Stomach smooth muscle (tissue), 2 donors: Measurements from ENCODE around the gene SCFD2.

ENCODE experiments used
- H3K27ac ChIP-seq: one replicate; pipeline ENCODE4 v1.7.0; 2013; ENCODE audit warnings: mild to moderate bottlenecking, low read length, inconsistent platforms
- H3K27me3 ChIP-seq, 2 donors: one replicate each; pipeline ENCODE4 v1.7.0; 2013; ENCODE audit warnings: low read length in 2 of 2; ENCODE audit not compliant: insufficient read depth in 2 of 2, control insufficient read depth in 1 of 2
- H3K36me3 ChIP-seq, 2 donors: one replicate each; pipeline ENCODE4 v1.7.0; 2013; ENCODE audit warnings: low read length in 2 of 2; ENCODE audit not compliant: control insufficient read depth in 2 of 2, insufficient read depth in 2 of 2
- H3K4me1 ChIP-seq: one replicate; pipeline ENCODE4 v1.7.0; 2013; ENCODE audit warnings: low read length; ENCODE audit not compliant: control insufficient read depth, insufficient read depth
- H3K4me3 ChIP-seq, 2 donors: one replicate each; pipeline ENCODE4 v1.7.0; 2013; ENCODE audit warnings: low read length in 2 of 2
- H3K9ac ChIP-seq, 2 donors: one replicate each; pipeline ENCODE4 v1.7.0; 2013; ENCODE audit warnings: low read length in 2 of 2, mild to moderate bottlenecking in 1 of 2
- H3K9me3 ChIP-seq, 2 donors: one replicate each; pipeline ENCODE4 v1.7.0; 2013; ENCODE audit warnings: low read length in 2 of 2; ENCODE audit not compliant: control insufficient read depth in 2 of 2
- donor health status: healthy.
- donor health status: Pancreatic carcinoma.

SCFD2 gene

GRCh38 chr4:52860361-52860760, 505.5 kb downstream of the SCFD2 start:
- H3K27ac ChIP-seq = no peak overlapping the region
- H3K4me1 ChIP-seq = peaks cover 25% of the 10 kb centered on the region
- H3K9me3 ChIP-seq = peaks cover 0 to 4% of the 10 kb centered on the region in 2 donors
- no peaks in the 10 kb centered on the region for H3K36me3 ChIP-seq
- no peak overlapping the region for H3K4me3 ChIP-seq
- no peak overlapping the region for H3K9ac ChIP-seq
- H3K27me3 ChIP-seq = peaks cover 0 to 13% of the 10 kb centered on the region in 2 donors

DNA sequence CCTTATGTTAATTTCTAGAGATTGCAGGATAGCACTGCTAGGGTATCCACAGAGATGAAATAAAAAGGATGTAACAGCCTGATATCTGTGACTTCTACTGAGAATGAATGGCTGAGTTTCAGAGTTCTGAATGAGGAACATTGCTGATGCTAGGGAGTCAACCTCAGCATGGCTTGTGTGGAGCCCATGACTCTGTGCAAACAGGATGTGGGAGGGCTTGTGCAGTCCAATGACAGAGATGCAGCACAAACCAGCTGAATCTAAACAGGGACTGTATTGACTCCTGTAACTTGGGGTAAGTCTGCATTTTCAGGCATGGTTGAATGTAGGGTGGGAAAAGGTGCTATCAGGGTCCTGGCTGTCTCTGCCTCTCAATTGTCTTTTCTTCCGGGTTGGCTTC, 509.1 kb downstream of the SCFD2 start:
- Histone ChIP-seq H3K27me3 (no peaks in the 10 kb centered on the region), H3K36me3 (no peaks in the 10 kb centered on the region), H3K9ac (no peak overlapping the region), H3K9me3 (peaks cover 0 to 4% of the 10 kb centered on the region in 2 donors), H3K27ac (no peak overlapping the region), H3K4me3 (no peak overlapping the region), H3K4me1 (peaks cover 13% of the 10 kb centered on the region)

- Histone ChIP-seq H3K4me3 (no peak overlapping the region), H3K9me3 (peaks cover 0 to 4% of the 10 kb centered on the region in 2 donors), H3K36me3 (no peaks in the 10 kb centered on the region), H3K27me3 (no peaks in the 10 kb centered on the region), H3K4me1 (peaks cover 8% of the 10 kb centered on the region), H3K9ac (no peak overlapping the region), H3K27ac (no peak overlapping the region)
Measured at GRCh38 chr4:52853351-52853750, 512.5 kb downstream of the SCFD2 start.

DNA sequence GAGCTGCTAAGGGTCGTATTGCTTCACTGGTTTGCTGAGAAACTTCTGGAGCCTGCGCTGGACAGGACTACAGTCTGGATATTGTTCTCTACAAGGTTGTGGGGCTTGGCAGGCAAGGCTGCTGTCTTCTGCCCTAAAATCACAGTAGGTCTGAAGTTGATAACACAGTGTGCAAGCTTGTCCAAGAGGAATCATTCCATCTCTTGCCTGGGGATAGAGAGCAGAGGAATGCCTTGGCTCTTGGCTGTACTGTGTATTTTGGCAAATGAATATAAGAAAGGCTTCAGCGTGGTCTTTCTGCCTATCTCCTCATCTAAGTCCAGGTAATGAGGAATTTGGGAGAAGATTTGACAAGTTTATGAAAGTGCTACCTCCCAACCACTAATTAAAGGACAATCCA, 513.1 kb downstream of the SCFD2 start:
- H3K27ac ChIP-seq = no peak overlapping the region
- H3K4me3 ChIP-seq = peak overlapping the region in 1 of 2 donors; percentile 35
- H3K27me3 ChIP-seq = no peaks in the 10 kb centered on the region
- no peaks in the 10 kb centered on the region for H3K36me3 ChIP-seq
- no peaks in the 10 kb centered on the region for H3K9me3 ChIP-seq
- no peak overlapping the region for H3K9ac ChIP-seq
- peaks cover 8% of the 10 kb centered on the region for H3K4me1 ChIP-seq

GRCh38 chr4:52852041-52852440, 513.8 kb downstream of the SCFD2 start:
- Histone ChIP-seq H3K9me3 (no peaks in the 10 kb centered on the region), H3K4me1 (peaks cover 8% of the 10 kb centered on the region), H3K27me3 (no peaks in the 10 kb centered on the region), H3K4me3 (no peak overlapping the region), H3K9ac (no peak overlapping the region), H3K27ac (no peak overlapping the region), H3K36me3 (no peaks in the 10 kb centered on the region)

- peaks cover 8% of the 10 kb centered on the region for H3K4me1 ChIP-seq
- no peak overlapping the region for H3K9ac ChIP-seq
- no peaks in the 10 kb centered on the region for H3K9me3 ChIP-seq
- H3K27ac ChIP-seq = no peak overlapping the region
- no peaks in the 10 kb centered on the region for H3K27me3 ChIP-seq
- H3K4me3 ChIP-seq = no peak overlapping the region
- H3K36me3 ChIP-seq = no peaks in the 10 kb centered on the region
Measured at GRCh38 chr4:52850406-52851124, 515.3 kb downstream of the SCFD2 start.

DNA sequence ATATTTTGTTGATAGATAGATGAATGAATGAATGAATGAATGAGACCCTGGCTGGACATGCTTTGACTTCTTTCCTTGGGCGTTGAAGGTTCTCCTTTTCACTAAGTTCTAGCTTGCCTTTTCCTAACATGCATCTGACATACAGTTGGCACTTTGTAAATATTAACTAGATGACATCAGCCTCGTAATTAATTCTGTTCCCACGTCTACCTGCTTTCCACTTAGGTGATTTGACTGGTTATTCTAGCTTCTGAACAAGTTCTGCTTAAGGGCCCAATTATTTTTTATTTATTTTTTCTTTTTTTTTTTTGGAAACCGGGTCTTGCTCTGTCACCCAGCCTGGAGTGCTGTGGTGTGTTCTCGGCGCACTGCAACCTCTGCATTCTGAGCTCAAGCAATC, 517.6 kb downstream of the SCFD2 start:
- no peaks in the 10 kb centered on the region for H3K9me3 ChIP-seq
- H3K27me3 ChIP-seq = no peaks in the 10 kb centered on the region
- H3K36me3 ChIP-seq = no peaks in the 10 kb centered on the region
- no peak overlapping the region for H3K4me3 ChIP-seq
- H3K9ac ChIP-seq = no peak overlapping the region
- no peak overlapping the region for H3K27ac ChIP-seq
- peaks cover 6% of the 10 kb centered on the region for H3K4me1 ChIP-seq

- no peaks in the 10 kb centered on the region for H3K36me3 ChIP-seq
- H3K27me3 ChIP-seq = no peaks in the 10 kb centered on the region
- H3K9ac ChIP-seq = no peak overlapping the region
- peaks cover 12% of the 10 kb centered on the region for H3K4me1 ChIP-seq
- no peak overlapping the region for H3K4me3 ChIP-seq
- H3K9me3 ChIP-seq = no peaks in the 10 kb centered on the region
- H3K27ac ChIP-seq = no peak overlapping the region
Measured at GRCh38 chr4:52846502-52846901, 519.4 kb downstream of the SCFD2 start.

DNA sequence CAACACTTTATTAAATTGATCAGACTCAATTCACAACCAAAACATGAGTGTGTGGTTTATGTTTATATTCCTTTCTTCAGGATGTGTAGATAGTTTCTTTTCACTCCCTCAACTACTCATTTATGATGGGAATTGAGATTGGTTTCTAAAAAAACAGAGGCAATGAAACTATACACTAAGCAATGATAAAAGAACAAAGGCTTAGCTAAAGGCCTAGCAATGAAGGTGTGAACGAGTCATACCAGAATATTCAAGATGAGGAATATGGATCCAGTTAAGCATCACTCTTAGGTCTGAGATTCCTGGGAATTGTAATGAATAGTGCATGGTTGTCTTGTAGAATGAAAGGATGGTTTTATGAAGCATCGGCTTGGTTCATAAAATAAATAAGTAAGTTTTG, 521.3 kb downstream of the SCFD2 start:
- Histone ChIP-seq H3K4me1 (peaks cover 13% of the 10 kb centered on the region), H3K36me3 (no peaks in the 10 kb centered on the region)

GRCh38 chr4:52843958-52844357, 521.9 kb downstream of the SCFD2 start:
- Histone ChIP-seq H3K27ac (no peak overlapping the region), H3K27me3 (no peaks in the 10 kb centered on the region), H3K4me1 (peaks cover 13% of the 10 kb centered on the region), H3K4me3 (no peak overlapping the region), H3K9me3 (no peaks in the 10 kb centered on the region), H3K9ac (no peak overlapping the region), H3K36me3 (no peaks in the 10 kb centered on the region)

More for the DNA sequence above, 521.3 kb downstream of the SCFD2 start:
- H3K27me3 ChIP-seq = no peaks in the 10 kb centered on the region
- no peak overlapping the region for H3K9ac ChIP-seq
- no peak overlapping the region for H3K27ac ChIP-seq
- no peak overlapping the region for H3K4me3 ChIP-seq
- H3K9me3 ChIP-seq = no peaks in the 10 kb centered on the region

- Histone ChIP-seq H3K27me3 (no peaks in the 10 kb centered on the region), H3K4me3 (no peak overlapping the region), H3K27ac (no peak overlapping the region), H3K9me3 (no peaks in the 10 kb centered on the region), H3K36me3 (no peaks in the 10 kb centered on the region), H3K9ac (no peak overlapping the region), H3K4me1 (peaks cover 13% of the 10 kb centered on the region)
Measured at GRCh38 chr4:52843351-52843750, 522.5 kb downstream of the SCFD2 start.
